ENCODE measurements around the gene RIMBP2. TPM values are rescaled to one million over a fixed set of nuclear protein-coding genes. Genes with fewer than 3 reads are reported as not detected.

Gene RIMBP2
- total RNA-seq, 2 experiments from 2014 or later, result not detected

DNA sequence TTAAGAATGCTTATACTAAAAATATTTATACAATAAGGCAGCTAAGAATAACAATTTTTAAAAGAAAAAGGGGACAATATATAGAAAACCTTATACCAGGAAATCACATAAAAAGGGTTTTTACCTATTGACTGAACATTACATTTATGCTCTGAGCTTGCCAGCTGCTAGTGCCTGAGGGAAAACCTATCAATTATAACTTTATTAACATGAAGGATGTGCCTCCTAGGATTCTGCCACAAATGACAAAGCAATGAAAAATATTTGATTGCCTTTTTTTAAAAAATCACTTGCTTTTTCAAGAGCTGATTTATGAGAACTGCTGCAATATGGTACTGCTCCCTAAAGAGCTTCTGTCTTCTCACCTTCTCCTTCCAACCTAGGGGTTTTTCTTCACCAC, 185.7 kb downstream of the RIMBP2 start:
- H3K36me3 Mint-ChIP-seq (ENCODE audit: low read depth), result no peaks in the 10 kb centered on the region
- Histone ChIP-seq H3K9me3 (ENCODE audit: control insufficient read depth in 1 of 2, insufficient read depth in 1 of 2, low read length in 2 of 2) (peaks cover 0 to 5% of the 10 kb centered on the region in 2 experiments), H3K4me1 (ENCODE audit: insufficient read depth, low read length) (no peaks in the 10 kb centered on the region), H3K36me3 (ENCODE audit: insufficient read depth, low read length) (no peaks in the 10 kb centered on the region), H3K27me3 (ENCODE audit: control insufficient read depth in 1 of 2, insufficient read depth in 2 of 2, low read length in 2 of 2) (no peaks in the 10 kb centered on the region), H3K4me3 (ENCODE audit: low read length) (no peak overlapping the region), H3K27ac (ENCODE audit: low read depth in 1 of 2, low read length in 2 of 2) (no peak overlapping the region)
- peaks cover 15% of the 10 kb centered on the region for H3K27me3 Mint-ChIP-seq
- H3K4me3 Mint-ChIP-seq, result no peak overlapping the region
- ATAC-seq (ENCODE audit: poor library complexity), result no peak
- intact Hi-C loops (cut with DNase I, micrococcal nuclease), result no loop called here
- no peak for DNase-seq
- ChIA-PET POLR2A (no interaction called here), CTCF (no interaction called here)
- no peak overlapping the region for H3K27ac Mint-ChIP-seq
- peaks cover 3% of the 10 kb centered on the region for H3K9me3 Mint-ChIP-seq
- TF ChIP-seq, protein P1, sequence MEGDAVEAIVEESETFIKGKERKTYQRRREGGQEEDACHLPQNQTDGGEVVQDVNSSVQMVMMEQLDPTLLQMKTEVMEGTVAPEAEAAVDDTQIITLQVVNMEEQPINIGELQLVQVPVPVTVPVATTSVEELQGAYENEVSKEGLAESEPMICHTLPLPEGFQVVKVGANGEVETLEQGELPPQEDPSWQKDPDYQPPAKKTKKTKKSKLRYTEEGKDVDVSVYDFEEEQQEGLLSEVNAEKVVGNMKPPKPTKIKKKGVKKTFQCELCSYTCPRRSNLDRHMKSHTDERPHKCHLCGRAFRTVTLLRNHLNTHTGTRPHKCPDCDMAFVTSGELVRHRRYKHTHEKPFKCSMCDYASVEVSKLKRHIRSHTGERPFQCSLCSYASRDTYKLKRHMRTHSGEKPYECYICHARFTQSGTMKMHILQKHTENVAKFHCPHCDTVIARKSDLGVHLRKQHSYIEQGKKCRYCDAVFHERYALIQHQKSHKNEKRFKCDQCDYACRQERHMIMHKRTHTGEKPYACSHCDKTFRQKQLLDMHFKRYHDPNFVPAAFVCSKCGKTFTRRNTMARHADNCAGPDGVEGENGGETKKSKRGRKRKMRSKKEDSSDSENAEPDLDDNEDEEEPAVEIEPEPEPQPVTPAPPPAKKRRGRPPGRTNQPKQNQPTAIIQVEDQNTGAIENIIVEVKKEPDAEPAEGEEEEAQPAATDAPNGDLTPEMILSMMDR (IDR thresholded peaks at IDR 0.05), result no peak
- H3K4me1 Mint-ChIP-seq (ENCODE audit: low read depth), result no peaks in the 10 kb centered on the region

DNA sequence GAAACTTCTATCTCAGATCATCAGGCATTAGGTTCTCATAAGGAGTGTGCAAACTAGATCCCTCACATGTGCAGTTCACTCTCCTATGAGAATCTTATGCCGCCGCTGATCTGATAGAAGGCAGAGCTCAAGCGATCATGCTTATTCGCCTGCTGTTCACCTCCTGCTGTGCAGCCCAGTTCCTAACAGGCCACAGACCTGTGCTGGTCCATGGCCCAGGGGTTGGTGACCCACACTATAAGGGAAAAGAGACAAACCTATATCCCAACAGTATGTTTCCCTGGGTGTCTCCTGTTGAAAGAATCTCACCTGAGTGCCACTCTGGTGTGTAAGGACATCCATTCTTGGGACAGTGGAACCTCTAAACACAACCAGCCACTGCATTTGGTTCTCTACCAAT, 186.3 kb downstream of the RIMBP2 start:
- no peaks in the 10 kb centered on the region for H3K4me1 ChIP-seq (ENCODE audit: insufficient read depth, low read length)
- Mint-ChIP-seq H3K27me3 (peaks cover 15% of the 10 kb centered on the region), H3K4me1 (ENCODE audit: low read depth) (no peaks in the 10 kb centered on the region), H3K27ac (no peak overlapping the region), H3K9me3 (peaks cover 3% of the 10 kb centered on the region), H3K36me3 (ENCODE audit: low read depth) (no peaks in the 10 kb centered on the region), H3K4me3 (no peak overlapping the region)
- ATAC-seq (ENCODE audit: poor library complexity) (no peak), DNase-seq (no peak)
- no peak overlapping the region for H3K27ac ChIP-seq (ENCODE audit: low read depth in 1 of 2, low read length in 2 of 2)
- ChIA-PET CTCF (no interaction called here), POLR2A (no interaction called here)
- intact Hi-C loops (cut with DNase I, micrococcal nuclease), result no loop called here
- no peaks in the 10 kb centered on the region for H3K36me3 ChIP-seq (ENCODE audit: insufficient read depth, low read length)
- peaks cover 0 to 5% of the 10 kb centered on the region in 2 experiments for H3K9me3 ChIP-seq (ENCODE audit: control insufficient read depth in 1 of 2, insufficient read depth in 1 of 2, low read length in 2 of 2)
- H3K27me3 ChIP-seq (ENCODE audit: control insufficient read depth in 1 of 2, insufficient read depth in 2 of 2, low read length in 2 of 2), result no peaks in the 10 kb centered on the region
- H3K4me3 ChIP-seq (ENCODE audit: low read length), result no peak overlapping the region
- TF ChIP-seq, protein P1 (IDR thresholded peaks at IDR 0.05), result no peak

DNA sequence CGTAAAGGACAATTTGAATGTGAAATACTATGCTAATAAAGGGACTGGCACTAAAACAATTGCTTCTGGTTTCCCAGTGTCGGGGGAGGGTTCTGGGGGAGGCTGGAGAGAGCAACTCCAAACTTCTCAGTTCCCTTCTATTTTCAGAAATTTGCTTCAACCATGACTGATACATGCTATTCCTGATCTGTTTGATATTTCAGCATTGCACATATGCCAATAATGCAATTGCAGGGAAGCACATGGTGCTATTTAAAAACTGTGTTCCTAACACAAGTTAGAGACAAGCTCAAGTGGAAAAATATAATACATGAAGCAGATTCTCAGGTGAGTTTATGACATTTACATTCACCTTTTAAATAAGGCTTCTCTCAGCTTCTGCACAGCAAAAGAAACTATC, 188.9 kb downstream of the RIMBP2 start:
- H3K27me3 ChIP-seq (ENCODE audit: control insufficient read depth in 1 of 2, insufficient read depth in 2 of 2, low read length in 2 of 2), result no peaks in the 10 kb centered on the region
- Mint-ChIP-seq H3K4me1 (ENCODE audit: low read depth) (no peaks in the 10 kb centered on the region), H3K27me3 (peaks cover 19% of the 10 kb centered on the region), H3K27ac (no peak overlapping the region), H3K9me3 (no peaks in the 10 kb centered on the region), H3K4me3 (no peak overlapping the region), H3K36me3 (ENCODE audit: low read depth) (no peaks in the 10 kb centered on the region)
- TF ChIP-seq, protein P1 (IDR thresholded peaks at IDR 0.05), result no peak
- H3K4me1 ChIP-seq (ENCODE audit: insufficient read depth, low read length), result no peaks in the 10 kb centered on the region
- ATAC-seq (ENCODE audit: poor library complexity), result no peak
- intact Hi-C loops (cut with DNase I, micrococcal nuclease), result no loop called here
- no peak overlapping the region for H3K27ac ChIP-seq (ENCODE audit: low read depth in 1 of 2, low read length in 2 of 2)
- no peak overlapping the region for H3K4me3 ChIP-seq (ENCODE audit: low read length)
- DNase-seq, result no peak
- H3K9me3 ChIP-seq (ENCODE audit: control insufficient read depth in 1 of 2, insufficient read depth in 1 of 2, low read length in 2 of 2), result peaks cover 0 to 14% of the 10 kb centered on the region in 2 experiments
- ChIA-PET POLR2A (no interaction called here), CTCF (no interaction called here)
- no peaks in the 10 kb centered on the region for H3K36me3 ChIP-seq (ENCODE audit: insufficient read depth, low read length)
